Panc1 (cell line): ENCODE measurements around the gene COQ10A. TPM values are rescaled to one million over a fixed set of nuclear protein-coding genes. Genes with fewer than 3 reads are reported as not detected.

Experiments
- ATAC-seq: fragments of 200-7000 bp; cut with Tn5 transposase; 2 replicates; pipeline ENCODE4 v1.9.1; 2020; ENCODE audit warnings: mild to moderate bottlenecking, moderate library complexity
- BruUV-seq: library from RNA; stranded (reverse); fragments of 400-500 nt; replicated peaks from 2 replicates; lab custom pipeline; 2021; lab: Mats Ljungman, UMichigan
- CTCF ChIA-PET: fragments of 300-600 bp; sonication (Branson Sonifier 250); formaldehyde crosslinking; loops from one replicate; lab custom pipeline; 2022; ENCODE audit warnings: antibody characterized with exemption; lab: Charles Lee
- POLR2A ChIA-PET: fragments of 300-600 bp; sonication (Branson Sonifier 250); formaldehyde crosslinking; loops from one replicate; lab custom pipeline; 2022; ENCODE audit warnings: antibody characterized with exemption; lab: Charles Lee
- DNase-seq: peaks from one replicate; pipeline ENCODE4 v3.0.0-alpha.2; 2010; ENCODE audit warnings: low read depth, low spot score
- H3K27ac ChIP-seq: 2 replicates; pipeline ENCODE4 v1.5.1; 2011; ENCODE audit warnings: mild to moderate bottlenecking, low read length, inconsistent platforms
- H3K27me3 ChIP-seq: fragments of 200-500 bp; sonication (Bioruptor generic); 2 replicates; pipeline ENCODE4 v1.6.0; 2014; ENCODE audit warnings: low read length, inconsistent platforms; ENCODE audit not compliant: control insufficient read depth, insufficient read depth
- H3K36me3 ChIP-seq: fragments of 200-500 bp; sonication (Bioruptor generic); 2 replicates; pipeline ENCODE4 v1.5.1; 2014; ENCODE audit warnings: inconsistent platforms, mild to moderate bottlenecking, low read length, moderate library complexity; ENCODE audit not compliant: control insufficient read depth, insufficient read depth
- H3K4me1 ChIP-seq: 2 replicates; pipeline ENCODE4 v1.5.1; 2011; ENCODE audit warnings: inconsistent platforms, mild to moderate bottlenecking, low read length, moderate library complexity; ENCODE audit not compliant: control insufficient read depth, insufficient read depth
- H3K4me3 ChIP-seq, 2 experiments: 2 replicates each; pipeline ENCODE4 v1.5.1; 2011 to 2012; ENCODE audit warnings: low read depth in 2 of 2, low read length in 2 of 2, mild to moderate bottlenecking in 2 of 2, inconsistent platforms in 1 of 2, moderate library complexity in 1 of 2
- H3K9me3 ChIP-seq: fragments of 200-500 bp; sonication (Bioruptor generic); 2 replicates; pipeline ENCODE4 v1.5.1; 2014; ENCODE audit warnings: low read depth, mild to moderate bottlenecking, inconsistent platforms, low read length, moderate library complexity; ENCODE audit not compliant: control insufficient read depth, insufficient read depth
- POLR2AphosphoS5 ChIP-seq: IDR thresholded peaks from 2 replicates; pipeline ENCODE4 v1.6.1; 2012; ENCODE audit warnings: mild to moderate bottlenecking, low read depth, low read length, moderate library complexity
- REST ChIP-seq, 2 experiments: IDR thresholded peaks; 2 replicates each; pipeline ENCODE4 v1.6.1; 2011 to 2012; ENCODE audit warnings: low read depth in 2 of 2, control low read depth in 1 of 2, low read length in 1 of 2, mild to moderate bottlenecking in 1 of 2, moderate library complexity in 1 of 2; ENCODE audit not compliant: insufficient read depth in 1 of 2
- SIN3A ChIP-seq: IDR thresholded peaks from 2 replicates; pipeline ENCODE4 v1.6.1; 2012; ENCODE audit warnings: low read depth, mild to moderate bottlenecking, low read length, moderate library complexity, borderline replicate concordance; ENCODE audit not compliant: insufficient read depth
- TCF7L2 ChIP-seq: IDR thresholded peaks from 2 replicates; pipeline ENCODE4 v1.6.1; 2011; ENCODE audit warnings: mild to moderate bottlenecking, low read depth, low read length, inconsistent platforms
- in situ Hi-C: cut with HindIII; loops from 2 replicates; pipeline ENCODE4 v1.10.0; 2016; ENCODE audit warnings: low sequenced_read_pairs, low pct_unique_long_range_greater_than_20kb
- intact Hi-C: fragments of 100-400 bp; cut with micrococcal nuclease; formaldehyde crosslinking; loops from one replicate; pipeline ENCODE4 v1.10.0; 2022; ENCODE audit not compliant: unreplicated experiment
- total RNA-seq: library from RNA; stranded (reverse); gene quantifications from one replicate; pipeline ENCODE4 v1.2.1, GENCODE V29; 2021; ENCODE audit not compliant: unreplicated experiment
- TF ChIP-seq, protein P1 (sequence below): fragments of 450-650 bp; IDR thresholded peaks from 2 replicates; pipeline ENCODE4 v1.5.1; 2017; ENCODE audit warnings: mild to moderate bottlenecking

The COQ10A gene
- total RNA-seq, 1 experiment from 2014 or later: 20.0 TPM

DNA sequence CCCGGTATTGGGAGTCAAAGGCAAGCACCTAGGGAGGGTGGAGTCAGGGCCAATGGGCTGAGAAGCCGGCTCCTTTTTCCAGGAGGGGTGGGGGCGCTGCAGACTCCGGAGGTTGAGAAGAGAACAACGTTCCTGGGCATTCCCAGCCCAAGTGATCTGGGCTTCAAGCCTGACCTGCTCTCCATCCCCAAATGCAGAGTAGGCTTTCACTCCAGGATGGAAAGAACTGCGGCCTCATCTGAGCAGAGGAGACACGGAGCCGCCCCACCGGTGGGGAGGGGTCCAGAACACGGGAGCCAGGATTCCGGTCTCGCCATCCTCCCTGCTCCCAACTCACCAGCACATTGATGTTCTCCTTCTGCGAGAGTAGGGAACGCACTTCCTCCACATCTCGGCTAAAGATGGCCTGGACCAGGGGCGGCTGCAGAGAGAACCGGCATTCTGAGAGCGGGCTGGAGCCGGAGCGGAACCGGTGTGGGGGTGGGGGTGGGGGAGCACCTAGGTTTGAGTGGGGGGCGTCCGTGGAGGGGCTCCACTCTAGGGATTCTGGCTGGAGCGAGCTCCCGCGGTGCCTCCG is 9.2 kb upstream of the COQ10A start:
- BruUV-seq: no TSS peak
- Histone ChIP-seq H3K36me3 (peaks cover 14% of the 10 kb centered on the region), H3K4me1 (peaks cover 10% of the 10 kb centered on the region), H3K27me3 (no peaks in the 10 kb centered on the region), H3K9me3 (no peaks in the 10 kb centered on the region), H3K27ac (peak overlapping the region; percentile 85), H3K4me3 (peak overlapping the region; percentile 72 to 87)
- DNase-seq (no peak), ATAC-seq (peak; percentile 58)
- ChIA-PET CTCF (interaction anchor here (0.6 kb wide), 3 partner anchors 9 to 306 kb away, joined by 3 read pairs; partner anchors contain the start of gene RNF41), POLR2A (no interaction called here)
- TF ChIP-seq, protein P1, sequence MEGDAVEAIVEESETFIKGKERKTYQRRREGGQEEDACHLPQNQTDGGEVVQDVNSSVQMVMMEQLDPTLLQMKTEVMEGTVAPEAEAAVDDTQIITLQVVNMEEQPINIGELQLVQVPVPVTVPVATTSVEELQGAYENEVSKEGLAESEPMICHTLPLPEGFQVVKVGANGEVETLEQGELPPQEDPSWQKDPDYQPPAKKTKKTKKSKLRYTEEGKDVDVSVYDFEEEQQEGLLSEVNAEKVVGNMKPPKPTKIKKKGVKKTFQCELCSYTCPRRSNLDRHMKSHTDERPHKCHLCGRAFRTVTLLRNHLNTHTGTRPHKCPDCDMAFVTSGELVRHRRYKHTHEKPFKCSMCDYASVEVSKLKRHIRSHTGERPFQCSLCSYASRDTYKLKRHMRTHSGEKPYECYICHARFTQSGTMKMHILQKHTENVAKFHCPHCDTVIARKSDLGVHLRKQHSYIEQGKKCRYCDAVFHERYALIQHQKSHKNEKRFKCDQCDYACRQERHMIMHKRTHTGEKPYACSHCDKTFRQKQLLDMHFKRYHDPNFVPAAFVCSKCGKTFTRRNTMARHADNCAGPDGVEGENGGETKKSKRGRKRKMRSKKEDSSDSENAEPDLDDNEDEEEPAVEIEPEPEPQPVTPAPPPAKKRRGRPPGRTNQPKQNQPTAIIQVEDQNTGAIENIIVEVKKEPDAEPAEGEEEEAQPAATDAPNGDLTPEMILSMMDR: no peak
- no peak for TF ChIP-seq POLR2AphosphoS5
- no peak for TF ChIP-seq TCF7L2
- TF ChIP-seq REST (IDR thresholded peaks at IDR 0.05; ENCODE audit: insufficient read depth in 1 of 2, low read depth in 2 of 2, low read length in 1 of 2): no peak
- in situ Hi-C loops (no loop called here), intact Hi-C loops (no loop called here)

DNA sequence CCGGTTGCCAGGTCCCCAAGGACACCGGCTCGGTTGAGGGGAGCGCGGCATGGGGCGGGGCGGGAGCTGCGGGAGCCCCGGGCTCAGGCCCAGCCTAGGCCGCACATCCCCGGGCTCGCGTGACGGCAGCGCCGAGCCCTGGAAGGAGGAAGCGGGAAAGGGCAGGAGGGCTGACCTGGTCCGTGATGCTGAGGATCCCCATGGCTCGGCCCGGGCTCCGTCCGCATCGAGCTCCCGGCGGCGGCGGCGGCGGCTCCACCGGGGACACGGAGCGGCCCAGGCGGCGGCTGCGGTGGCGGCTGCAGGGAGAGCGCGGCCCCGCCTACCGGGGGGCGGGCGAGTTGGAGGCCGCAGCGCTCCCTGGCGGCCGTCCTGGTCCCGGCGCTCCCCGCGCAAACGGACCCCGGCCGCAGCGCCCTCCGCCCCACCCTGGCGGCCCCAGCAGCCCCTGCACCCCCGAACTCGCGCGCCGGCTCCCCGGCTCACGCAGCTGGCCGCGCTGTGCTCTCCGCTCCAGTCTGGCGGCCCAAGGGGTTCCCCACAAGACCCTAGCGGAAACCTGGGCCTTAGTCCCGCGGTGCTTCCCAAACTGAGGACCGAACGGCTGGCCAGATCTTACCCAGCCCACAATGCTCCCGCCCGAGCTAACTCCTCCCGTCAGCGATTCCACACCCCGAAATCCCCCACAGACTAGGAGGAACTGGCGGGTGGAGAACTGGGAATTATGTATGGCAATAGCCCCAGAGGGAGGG is 8.5 kb upstream of the COQ10A start, which contains the start of gene ANKRD52:
Gene ANKRD52 (minus strand): TSS at position 317 of the 752 bp plus-strand sequence. CDS start 115 bp downstream, at position 202.
- peak; percentile 95 for ATAC-seq
- Histone ChIP-seq H3K27me3 (no peaks in the 10 kb centered on the region), H3K27ac (peak within 1 kb of the TSS; percentile 86), H3K9me3 (no peaks in the 10 kb centered on the region), H3K4me3 (peak within 1 kb of the TSS; percentile 72 to 87), H3K36me3 (peaks cover 11% of the 10 kb centered on the region), H3K4me1 (peaks cover 10% of the 10 kb centered on the region)
- no peak for DNase-seq
- in situ Hi-C loops: no loop called here
- ChIA-PET POLR2A (no interaction called here), CTCF (interaction anchor here (0.6 kb wide), 3 partner anchors 8 to 305 kb away, joined by 3 read pairs; partner anchors contain the start of gene RNF41)
- intact Hi-C loops: no loop called here
- TF ChIP-seq, protein P1: peak; percentile 97
- no peak for TF ChIP-seq TCF7L2
- TF ChIP-seq POLR2AphosphoS5: peak; percentile 59; the same call in 1 of the 2 replicates
- peak; percentile 78; the same call in 1 of the 2 replicates for TF ChIP-seq SIN3A
- TF ChIP-seq REST (IDR thresholded peaks at IDR 0.05; ENCODE audit: insufficient read depth in 1 of 2, low read depth in 2 of 2, low read length in 1 of 2): no peak
- no TSS peak for BruUV-seq
